Skeletal muscle cell (primary cell): ENCODE results near the gene SP5.

Experiments used
- DNase-seq: peaks from one replicate; pipeline ENCODE4 v3.0.0-alpha.2; 2010; ENCODE audit warnings: low read depth
- H3K4me3 ChIP-seq: 2 replicates; pipeline ENCODE4 v1.5.1; 2011; ENCODE audit warnings: low read depth, mild to moderate bottlenecking, control low read depth, low read length, moderate library complexity

The SP5 gene

DNA sequence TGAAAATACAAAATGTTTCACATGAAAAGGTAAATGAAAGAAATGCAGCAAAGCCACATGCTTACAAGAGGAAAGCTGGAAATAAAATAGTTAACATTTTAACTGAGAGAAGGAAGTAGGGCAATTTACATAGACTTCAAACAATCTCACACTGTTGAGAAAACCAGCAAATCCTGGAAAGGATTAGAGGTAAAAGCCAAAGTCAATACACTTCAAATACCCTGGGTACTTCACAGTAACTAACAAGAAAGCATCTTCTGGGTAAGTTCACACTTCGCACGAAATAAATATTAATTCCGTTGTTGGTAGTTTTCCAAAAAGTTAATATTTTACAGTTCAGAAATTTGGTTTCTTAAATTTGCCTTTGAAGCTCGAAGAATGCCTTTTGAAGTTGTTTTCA, 51.6 kb downstream of the SP5 start:
- H3K4me3 ChIP-seq, result no peak overlapping the region
- DNase-seq, result no peak
